ENCODE measurements around the gene RNU2-1. TPM values are rescaled to one million over a fixed set of nuclear protein-coding genes. Genes with fewer than 3 reads are reported as not detected.

RNU2-1 gene
- total RNA-seq, 5 donors from 2014 or later (not counting 1 experiment from before 2014, with no cell fraction given) = 2,693 to 4,491 (median 3,278) TPM

DNA sequence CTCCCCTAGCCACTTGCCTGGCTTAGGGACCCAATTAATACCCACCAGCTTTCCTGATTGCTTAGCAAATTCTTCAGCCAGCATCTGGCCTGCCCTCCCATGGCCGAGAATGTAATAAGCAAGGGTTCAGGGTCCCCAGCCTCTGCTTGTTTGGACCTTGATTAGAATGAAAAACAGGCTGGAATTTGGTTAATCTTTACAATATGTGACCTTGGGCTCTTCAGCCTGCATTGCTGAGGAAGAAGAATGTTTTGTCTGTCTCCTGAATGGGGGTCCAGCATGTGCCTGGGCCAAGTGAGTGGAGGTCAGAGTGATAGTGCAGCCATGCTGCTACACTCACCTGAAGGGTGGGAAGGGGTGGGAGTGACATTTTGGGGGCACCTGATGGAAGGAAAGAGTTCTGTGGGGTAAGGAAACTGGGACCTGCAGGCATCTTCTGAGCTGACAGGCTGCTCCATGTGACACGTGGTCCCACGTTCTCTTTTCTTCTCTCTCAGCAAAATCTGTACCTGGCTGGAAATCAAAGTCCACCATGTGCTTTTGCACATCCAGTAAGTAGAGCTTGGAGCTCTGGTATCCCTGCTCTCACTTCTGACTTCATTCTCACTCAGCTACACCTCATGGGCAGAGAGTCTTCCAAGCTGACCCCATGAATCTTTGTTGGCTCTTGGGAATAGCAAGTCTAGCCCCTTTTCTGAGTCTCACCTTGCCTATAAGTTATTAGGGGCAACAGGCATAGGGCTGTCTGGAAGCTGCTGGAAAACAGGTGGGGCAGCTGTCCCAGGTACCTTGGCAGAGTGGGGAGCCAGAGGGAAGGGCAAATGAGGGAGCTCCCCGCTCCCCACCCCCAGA, 16.8 kb downstream of the RNU2-1 start:
- WGBS (ENCODE audit: insufficient coverage) = 100% methylated on average over 1 of the region's 4 CpGs
- CTCF ChIA-PET = interaction anchor here in 1 of 2 donors (0.6 to 0.7 kb wide), 2 partner anchors 218 to 453 kb away, joined by 3 read pairs; partner anchors contain the start of gene RPL27
- peaks cover 10 to 29% of the 10 kb centered on the region in 2 experiments for H3K4me1 ChIP-seq (ENCODE audit: control insufficient read depth in 1 of 2, extremely low read depth in 1 of 2, insufficient read depth in 2 of 2, low read length in 2 of 2)
- peaks cover 3 to 13% of the 10 kb centered on the region in 2 donors for H3K36me3 ChIP-seq (ENCODE audit: control insufficient read depth in 2 of 2, extremely low read depth in 1 of 2, insufficient read depth in 1 of 2, low read length in 1 of 2)
- H3K9me3 Mint-ChIP-seq = no peaks in the 10 kb centered on the region
- H3K4me3 Mint-ChIP-seq = no peak overlapping the region
- H3K4me1 Mint-ChIP-seq = peaks cover 34 to 35% (median 34%) of the 10 kb centered on the region in 3 donors
- H3K27ac ChIP-seq (ENCODE audit: low read length) = no peak overlapping the region
- no peaks in the 10 kb centered on the region for H3K9me3 ChIP-seq
- no peaks in the 10 kb centered on the region for H3K27me3 ChIP-seq (replicated peaks in 1 of 2; ENCODE audit: control insufficient read depth in 2 of 2, extremely low read depth in 1 of 2, insufficient read depth in 2 of 2, low read length in 1 of 2)
- no peak overlapping the region for H3K27ac Mint-ChIP-seq
- ATAC-seq (replicated peaks in 1 of 4) (no peak), DNase-seq (no peak)
- POLR2A ChIA-PET = interaction anchor here (0.6 kb wide), 2 partner anchors 152 to 189 kb away, joined by 4 to 5 read pairs; no protein-coding TSS in a partner anchor
- no peak overlapping the region for H3K4me3 ChIP-seq (ENCODE audit: control insufficient read depth in 1 of 2, extremely low read depth in 1 of 2, low read length in 1 of 2)
- H3K27me3 Mint-ChIP-seq = no peaks in the 10 kb centered on the region
- H3K36me3 Mint-ChIP-seq = peaks cover 13% of the 10 kb centered on the region

DNA sequence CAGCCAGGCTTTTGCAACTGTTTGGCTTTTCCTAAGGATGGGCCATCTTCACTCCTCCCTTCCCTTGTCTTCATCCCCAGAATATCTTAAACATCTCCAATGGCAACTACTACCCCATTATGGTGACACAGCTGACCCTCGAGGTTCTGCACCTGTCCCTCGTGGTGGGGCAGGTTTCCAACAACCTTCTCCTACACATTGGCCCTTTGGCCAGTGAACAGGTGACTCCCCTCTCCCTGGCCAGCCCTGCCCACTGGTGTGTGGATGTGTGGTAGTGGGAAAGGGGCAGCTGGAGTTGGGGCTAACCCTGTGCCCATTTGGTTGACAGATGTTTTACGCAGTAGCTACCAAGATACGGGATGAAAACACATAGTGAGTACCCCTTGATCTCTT, 17.4 kb downstream of the RNU2-1 start:
- no peak overlapping the region for H3K4me3 ChIP-seq (ENCODE audit: control insufficient read depth in 1 of 2, extremely low read depth in 1 of 2, low read length in 1 of 2)
- no peak overlapping the region for H3K27ac Mint-ChIP-seq
- CTCF ChIA-PET = no interaction called here
- no peaks in the 10 kb centered on the region for H3K9me3 ChIP-seq
- WGBS (ENCODE audit: insufficient coverage) = no CpG with 5 or more reads among the region's 4 CpGs
- peaks cover 3 to 13% of the 10 kb centered on the region in 2 donors for H3K36me3 ChIP-seq (ENCODE audit: control insufficient read depth in 2 of 2, extremely low read depth in 1 of 2, insufficient read depth in 1 of 2, low read length in 1 of 2)
- H3K27ac ChIP-seq (ENCODE audit: low read length) = no peak overlapping the region
- POLR2A ChIA-PET = interaction anchor here in 1 of 2 donors (0.6 kb wide), 1 partner anchor 192 kb away, joined by 3 read pairs; no protein-coding TSS in a partner anchor
- H3K36me3 Mint-ChIP-seq = peaks cover 13% of the 10 kb centered on the region
- no peak overlapping the region for H3K4me3 Mint-ChIP-seq
- peaks cover 10 to 31% of the 10 kb centered on the region in 2 experiments for H3K4me1 ChIP-seq (ENCODE audit: control insufficient read depth in 1 of 2, extremely low read depth in 1 of 2, insufficient read depth in 2 of 2, low read length in 2 of 2)
- peaks cover 36 to 39% (median 37%) of the 10 kb centered on the region in 3 donors for H3K4me1 Mint-ChIP-seq
- DNase-seq (no peak), ATAC-seq (replicated peaks in 1 of 4) (no peak)
- H3K27me3 Mint-ChIP-seq = no peaks in the 10 kb centered on the region
- H3K9me3 Mint-ChIP-seq = no peaks in the 10 kb centered on the region
- no peaks in the 10 kb centered on the region for H3K27me3 ChIP-seq (replicated peaks in 1 of 2; ENCODE audit: control insufficient read depth in 2 of 2, extremely low read depth in 1 of 2, insufficient read depth in 2 of 2, low read length in 1 of 2)

DNA sequence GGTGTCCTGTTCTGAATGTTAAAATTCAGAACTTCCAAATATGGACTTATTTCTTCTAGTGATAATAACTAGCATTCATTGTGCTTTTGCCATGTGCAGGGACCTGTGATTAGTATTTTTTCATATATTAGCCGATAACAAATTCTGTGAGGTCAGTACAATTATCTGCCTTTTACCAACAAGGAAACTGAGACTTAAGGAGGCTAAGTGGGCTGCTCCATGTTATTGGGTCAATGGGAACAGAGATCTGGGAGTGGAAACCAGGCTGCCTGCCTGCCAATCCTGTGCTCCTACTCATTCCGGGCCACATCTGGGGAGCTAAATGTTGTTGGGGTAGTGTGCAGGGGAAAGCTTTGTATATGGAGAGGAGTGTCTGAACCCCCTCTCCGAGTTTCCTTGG, 18.4 kb downstream of the RNU2-1 start:
- POLR2A ChIA-PET = no interaction called here
- no peak overlapping the region for H3K27ac Mint-ChIP-seq
- H3K9me3 Mint-ChIP-seq = no peaks in the 10 kb centered on the region
- Histone ChIP-seq H3K9me3 (no peaks in the 10 kb centered on the region), H3K27me3 (replicated peaks in 1 of 2; ENCODE audit: control insufficient read depth in 2 of 2, extremely low read depth in 1 of 2, insufficient read depth in 2 of 2, low read length in 1 of 2) (no peaks in the 10 kb centered on the region), H3K4me1 (ENCODE audit: control insufficient read depth in 1 of 2, extremely low read depth in 1 of 2, insufficient read depth in 2 of 2, low read length in 2 of 2) (peaks cover 20 to 34% of the 10 kb centered on the region in 2 experiments), H3K4me3 (ENCODE audit: control insufficient read depth in 1 of 2, extremely low read depth in 1 of 2, low read length in 1 of 2) (no peak overlapping the region), H3K36me3 (ENCODE audit: control insufficient read depth in 2 of 2, extremely low read depth in 1 of 2, insufficient read depth in 1 of 2, low read length in 1 of 2) (peaks cover 3 to 13% of the 10 kb centered on the region in 2 donors), H3K27ac (ENCODE audit: low read length) (no peak overlapping the region)
- DNase-seq (no peak), ATAC-seq (replicated peaks in 1 of 4) (no peak)
- peaks cover 13% of the 10 kb centered on the region for H3K36me3 Mint-ChIP-seq
- H3K27me3 Mint-ChIP-seq = no peaks in the 10 kb centered on the region
- H3K4me1 Mint-ChIP-seq = peaks cover 44 to 49% (median 45%) of the 10 kb centered on the region in 3 donors
- CTCF ChIA-PET = no interaction called here
- no peak overlapping the region for H3K4me3 Mint-ChIP-seq
- no CpG with 5 or more reads among the region's 3 CpGs for WGBS (ENCODE audit: insufficient coverage)

DNA sequence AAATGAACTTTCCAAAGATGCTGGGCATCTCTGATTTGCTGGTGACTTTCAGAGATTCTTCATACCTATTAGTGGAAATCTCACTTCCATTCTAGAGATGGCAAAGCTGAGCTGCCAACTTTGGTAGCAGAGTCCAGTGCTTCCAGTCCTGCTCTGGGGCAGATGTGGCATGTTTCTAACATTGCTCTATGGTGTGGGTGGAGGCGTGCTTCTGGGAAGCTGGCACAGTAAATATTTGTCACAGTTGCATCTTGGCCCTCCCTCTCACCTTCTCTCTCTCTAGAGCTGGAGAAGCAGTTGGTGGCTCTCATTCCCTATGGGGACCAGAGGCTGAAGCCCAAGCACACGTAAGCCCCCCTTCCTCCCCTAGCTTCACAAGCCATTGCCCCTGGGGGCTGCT, 20.2 kb downstream of the RNU2-1 start:
- H3K27ac Mint-ChIP-seq = peak overlapping the region in 1 of 2 donors; percentile 23
- no peaks in the 10 kb centered on the region for H3K9me3 Mint-ChIP-seq
- peaks cover 44 to 49% (median 48%) of the 10 kb centered on the region in 3 donors for H3K4me1 Mint-ChIP-seq
- H3K4me3 Mint-ChIP-seq = peak overlapping the region; percentile 36 to 99 (median 97)
- Histone ChIP-seq H3K27ac (ENCODE audit: low read length) (no peak overlapping the region), H3K4me1 (ENCODE audit: control insufficient read depth in 1 of 2, extremely low read depth in 1 of 2, insufficient read depth in 2 of 2, low read length in 2 of 2) (peaks cover 20 to 34% of the 10 kb centered on the region in 2 experiments), H3K4me3 (ENCODE audit: control insufficient read depth in 1 of 2, extremely low read depth in 1 of 2, low read length in 1 of 2) (no peak overlapping the region), H3K9me3 (no peaks in the 10 kb centered on the region), H3K27me3 (replicated peaks in 1 of 2; ENCODE audit: control insufficient read depth in 2 of 2, extremely low read depth in 1 of 2, insufficient read depth in 2 of 2, low read length in 1 of 2) (no peaks in the 10 kb centered on the region), H3K36me3 (ENCODE audit: control insufficient read depth in 2 of 2, extremely low read depth in 1 of 2, insufficient read depth in 1 of 2, low read length in 1 of 2) (peaks cover 3 to 13% of the 10 kb centered on the region in 2 donors)
- H3K27me3 Mint-ChIP-seq = no peaks in the 10 kb centered on the region
- peaks cover 21% of the 10 kb centered on the region for H3K36me3 Mint-ChIP-seq
- ChIA-PET POLR2A (no interaction called here), CTCF (interaction anchor here in 1 of 2 donors (0.6 to 0.7 kb wide), 3 partner anchors 14 to 1986 kb away, joined by 3 to 7 read pairs (median 3); no protein-coding TSS in a partner anchor)
- DNase-seq (no peak), ATAC-seq (replicated peaks in 1 of 4) (no peak)
- WGBS (ENCODE audit: insufficient coverage) = no CpG with 5 or more reads among the region's 2 CpGs

DNA sequence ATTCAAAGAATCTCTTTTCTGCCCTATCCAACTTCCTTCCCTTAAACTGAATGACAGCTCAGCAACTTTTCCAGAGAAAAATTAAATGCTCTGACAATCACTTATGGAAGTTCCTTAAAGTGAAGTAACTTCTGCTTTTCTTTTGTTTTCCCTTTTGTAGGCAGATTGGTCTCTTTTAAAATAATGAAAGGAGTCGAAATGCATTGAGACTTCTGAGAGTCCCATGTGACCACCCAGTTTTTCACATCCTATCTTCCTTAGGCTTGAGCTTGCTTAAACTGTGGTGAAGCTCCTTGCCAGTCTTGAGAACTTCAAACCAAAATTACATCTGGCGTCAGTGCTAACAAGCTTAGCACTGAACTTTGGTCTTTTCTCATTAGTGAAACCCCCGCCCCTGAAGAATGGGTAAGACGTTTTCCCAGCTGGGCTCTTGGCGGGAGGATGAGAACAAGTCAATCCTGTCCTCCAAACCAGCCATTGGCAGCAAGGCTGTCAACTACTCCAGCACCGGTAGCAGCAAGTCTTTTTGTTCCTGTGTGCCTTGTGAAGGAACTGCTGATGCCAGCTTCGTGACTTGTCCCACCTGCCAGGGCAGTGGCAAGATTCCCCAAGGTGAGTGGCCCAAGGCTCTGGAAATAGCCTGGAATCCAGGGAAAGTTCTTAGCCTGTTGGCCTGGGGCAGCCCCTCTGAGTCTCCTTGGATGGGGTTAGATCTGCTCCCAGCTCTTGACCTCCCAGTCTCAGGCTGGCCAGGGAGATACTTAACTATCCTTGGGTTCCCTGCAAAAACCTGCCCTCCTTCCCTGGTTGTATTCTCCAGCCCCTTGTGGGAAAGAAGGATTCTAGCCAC, 20.9 kb downstream of the RNU2-1 start:
- Mint-ChIP-seq H3K4me1 (peaks cover 40 to 47% (median 44%) of the 10 kb centered on the region in 3 donors), H3K4me3 (peak overlapping the region; percentile 97 to 99 (median 98)), H3K27me3 (no peaks in the 10 kb centered on the region), H3K9me3 (no peaks in the 10 kb centered on the region), H3K36me3 (peaks cover 25% of the 10 kb centered on the region), H3K27ac (peak overlapping the region; percentile 89 to 97)
- Histone ChIP-seq H3K9me3 (no peaks in the 10 kb centered on the region), H3K36me3 (ENCODE audit: control insufficient read depth in 2 of 2, extremely low read depth in 1 of 2, insufficient read depth in 1 of 2, low read length in 1 of 2) (peaks cover 3 to 19% of the 10 kb centered on the region in 2 donors), H3K27ac (ENCODE audit: low read length) (peak overlapping the region; percentile 64), H3K4me3 (ENCODE audit: control insufficient read depth in 1 of 2, extremely low read depth in 1 of 2, low read length in 1 of 2) (no peak overlapping the region), H3K27me3 (replicated peaks in 1 of 2; ENCODE audit: control insufficient read depth in 2 of 2, extremely low read depth in 1 of 2, insufficient read depth in 2 of 2, low read length in 1 of 2) (no peaks in the 10 kb centered on the region), H3K4me1 (ENCODE audit: control insufficient read depth in 1 of 2, extremely low read depth in 1 of 2, insufficient read depth in 2 of 2, low read length in 2 of 2) (peaks cover 20 to 29% of the 10 kb centered on the region in 2 experiments)
- peak in 2 of 35 experiments; percentile 8 to 48 for DNase-seq
- ChIA-PET POLR2A (interaction anchor here (0.6 to 2.7 kb wide), 7 partner anchors 41 to 215 kb away, joined by 3 to 12 read pairs (median 6); partner anchors contain the start of genes NBR1 (in 1 of the 2) and RPL27 (in 1 of the 2)), CTCF (interaction anchor here in 1 of 2 donors (0.6 to 2.0 kb wide), 3 partner anchors 41 to 243 kb away, joined by 7 to 10 read pairs (median 7); partner anchors contain the start of gene NBR1)
- ATAC-seq (replicated peaks in 1 of 4) = peak in 1 of 4 experiments; percentile 46
- 61% methylated on average over 5 of the region's 7 CpGs for WGBS (ENCODE audit: insufficient coverage)
